HG02970 (cell line): ENCODE results near the gene GLRA3.
"Not testable (repeated sequence)": the region's sequence is repeated elsewhere in the genome, so short reads cannot be mapped to it uniquely, and the experiment has no call there.

ENCODE experiments used
- ATAC-seq: cut with Tn5 transposase; IDR thresholded peaks from one replicate; pipeline ENCODE4 v1.9.1; 2021; ENCODE audit warnings: mild to moderate bottlenecking, moderate library complexity, moderate number of reproducible peaks; ENCODE audit not compliant: unreplicated experiment, low FRiP score

GLRA3 gene

GRCh38 chr4:174669270-174669669, 159.8 kb downstream of the GLRA3 start:
- no peak for ATAC-seq

GRCh38 chr4:174665799-174666198, 163.2 kb downstream of the GLRA3 start:
- ATAC-seq: no peak

- ATAC-seq: no peak
Observed at GRCh38 chr4:174663216-174663615, 165.8 kb downstream of the GLRA3 start.

GRCh38 chr4:174658246-174658645, 170.8 kb downstream of the GLRA3 start:
- no peak for ATAC-seq

- no peak for ATAC-seq
Observed at GRCh38 chr4:174657472-174657871, 171.6 kb downstream of the GLRA3 start.

- ATAC-seq: no peak
Observed at GRCh38 chr4:174654634-174655033, 174.4 kb downstream of the GLRA3 start.

- ATAC-seq: no peak
Observed at GRCh38 chr4:174650711-174651355, 178.2 kb downstream of the GLRA3 start.

GRCh38 chr4:174648812-174649211, 180.2 kb downstream of the GLRA3 start:
- ATAC-seq: no peak

- no peak for ATAC-seq
Observed at GRCh38 chr4:174646326-174646725, 182.7 kb downstream of the GLRA3 start.

GRCh38 chr4:174640146-174640545, 188.9 kb downstream of the GLRA3 start:
- no peak for ATAC-seq

GRCh38 chr4:174635732-174636131, 193.3 kb downstream of the GLRA3 start:
- ATAC-seq: no peak

- no peak for ATAC-seq
Observed at GRCh38 chr4:174633399-174633798, 195.6 kb downstream of the GLRA3 start.

GRCh38 chr4:174631901-174632758, 196.9 kb downstream of the GLRA3 start:
- ATAC-seq: peak; percentile 54

- not testable (repeated sequence) for ATAC-seq
Observed at GRCh38 chr4:174629907-174630450, 199.1 kb downstream of the GLRA3 start.

- ATAC-seq: no peak
Observed at GRCh38 chr4:174629265-174629664, 199.8 kb downstream of the GLRA3 start.

- ATAC-seq: no peak
Observed at GRCh38 chr4:174628191-174628590, 200.9 kb downstream of the GLRA3 start.

GRCh38 chr4:174627473-174627872, 201.6 kb downstream of the GLRA3 start:
- ATAC-seq: no peak

GRCh38 chr4:174626342-174627008, 202.6 kb downstream of the GLRA3 start:
- no peak for ATAC-seq

- ATAC-seq: no peak
Observed at GRCh38 chr4:174616661-174617060, 212.4 kb downstream of the GLRA3 start.

- no peak for ATAC-seq
Observed at GRCh38 chr4:174613979-174614378, 215.1 kb downstream of the GLRA3 start.

- no peak for ATAC-seq
Observed at GRCh38 chr4:174611792-174612191, 217.3 kb downstream of the GLRA3 start.
